Suppressor macrophage treated with lipopolysaccharide for 1 hour (primary cell): ENCODE measurements around the gene DCAF10.
"Not testable (repeated sequence)": the region's sequence is repeated elsewhere in the genome, so short reads cannot be mapped to it uniquely, and the experiment has no call there.

Experiments
- DNase-seq, 3 donors: peaks; one replicate each; pipeline ENCODE4 v3.0.0-alpha.2; 2020 to 2022

Gene DCAF10

DNA sequence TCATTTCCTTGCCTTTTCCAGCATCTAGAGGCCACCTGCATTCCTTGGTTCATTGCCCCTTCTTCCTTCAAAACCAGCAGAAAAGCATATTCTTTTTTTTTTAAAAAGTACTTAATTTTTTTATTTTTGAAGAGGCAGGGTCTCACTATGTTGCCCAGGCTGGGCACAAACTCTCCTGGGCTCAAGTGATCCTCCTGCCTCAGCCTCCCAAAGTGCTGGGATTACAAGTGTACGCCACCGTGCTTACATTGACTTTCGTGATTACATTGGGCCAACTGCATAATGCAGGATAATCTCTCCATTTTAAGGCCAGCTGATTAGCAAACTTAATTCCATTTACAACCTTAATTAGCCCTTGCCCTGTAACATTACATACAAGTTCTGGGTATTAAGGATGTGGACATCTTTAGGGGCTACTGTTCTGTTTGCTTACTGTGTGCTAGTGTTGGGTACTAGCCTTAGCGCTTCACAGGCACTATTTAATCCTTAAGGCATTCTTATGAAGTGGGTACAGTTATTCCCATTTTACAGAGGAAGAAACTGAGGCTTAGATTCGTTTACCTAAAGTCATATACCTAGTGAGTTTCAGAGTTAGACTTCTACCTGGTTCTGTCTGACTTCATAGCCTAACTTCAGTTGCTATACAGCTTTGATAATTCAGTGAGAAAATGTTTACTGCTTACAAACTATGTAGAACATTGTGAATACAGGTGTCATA lies 69.6 kb downstream of the DCAF10 start:
- DNase-seq: no peak

DNA sequence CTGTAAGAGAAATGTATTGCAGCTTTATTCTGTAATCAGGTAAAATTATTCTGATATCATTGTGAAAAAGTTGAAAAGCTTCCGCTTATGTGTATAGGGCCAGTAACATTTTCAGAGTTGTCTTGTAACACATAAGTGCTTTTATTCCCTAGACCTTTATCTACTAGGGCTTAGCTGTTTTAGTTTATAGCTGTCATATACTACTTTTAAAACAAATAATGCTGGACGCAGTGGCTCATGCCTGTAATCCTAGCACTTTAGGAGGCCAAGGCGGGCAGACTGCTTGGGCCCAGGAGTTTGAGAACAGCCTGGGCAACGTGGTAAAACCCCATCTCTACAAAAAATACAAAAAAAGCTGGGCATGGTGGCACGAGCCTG lies 70.2 kb downstream of the DCAF10 start:
- no peak for DNase-seq

GRCh38 chr9:37873955-37874354 lies 73.4 kb downstream of the DCAF10 start:
- no peak for DNase-seq

DNA sequence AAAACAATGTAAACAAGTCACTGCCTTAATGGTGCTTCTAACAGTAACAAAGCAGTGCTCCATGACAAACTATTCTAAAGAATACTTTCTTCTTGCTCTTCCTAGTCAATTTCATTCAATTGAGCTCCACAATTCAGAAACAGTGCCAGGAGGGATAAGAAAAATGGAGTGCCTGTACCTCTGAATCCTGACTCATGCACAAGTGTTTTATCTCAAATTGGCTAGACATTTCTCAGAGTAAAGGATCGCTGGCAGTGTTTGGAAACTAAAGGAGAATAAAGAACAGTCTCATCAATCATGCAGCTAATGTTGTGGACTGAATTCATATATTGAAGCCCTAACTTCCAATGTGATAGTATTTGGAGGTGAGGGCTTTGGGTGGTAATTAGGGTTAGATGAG lies 75.8 kb downstream of the DCAF10 start:
- DNase-seq: no peak

DNA sequence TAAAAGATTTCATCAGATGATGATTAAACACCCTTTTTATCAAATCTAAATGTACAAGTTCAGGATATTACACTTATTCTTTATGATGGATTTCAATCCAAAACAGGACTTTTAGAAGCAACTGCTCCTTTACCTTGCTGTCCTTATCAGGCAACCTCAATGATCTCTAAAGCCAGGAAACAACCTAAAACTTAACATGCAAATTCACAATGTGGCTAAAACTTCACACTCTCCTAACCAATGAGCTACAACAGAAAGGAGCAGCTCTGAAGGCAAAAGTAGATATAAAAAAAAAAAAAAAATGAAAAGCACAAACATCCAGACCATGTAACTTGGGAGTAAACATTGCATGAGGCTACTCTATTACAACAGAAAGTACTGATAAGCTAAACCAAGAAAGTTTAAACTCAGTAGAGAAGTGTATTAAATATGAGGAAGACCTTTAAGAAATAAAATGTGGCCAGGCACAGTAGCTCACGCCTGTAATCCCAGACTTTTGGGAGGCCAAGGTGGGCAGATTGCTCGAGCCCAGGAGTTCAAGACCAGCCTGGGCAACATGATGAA lies 80.4 kb downstream of the DCAF10 start:
- no peak for DNase-seq

DNA sequence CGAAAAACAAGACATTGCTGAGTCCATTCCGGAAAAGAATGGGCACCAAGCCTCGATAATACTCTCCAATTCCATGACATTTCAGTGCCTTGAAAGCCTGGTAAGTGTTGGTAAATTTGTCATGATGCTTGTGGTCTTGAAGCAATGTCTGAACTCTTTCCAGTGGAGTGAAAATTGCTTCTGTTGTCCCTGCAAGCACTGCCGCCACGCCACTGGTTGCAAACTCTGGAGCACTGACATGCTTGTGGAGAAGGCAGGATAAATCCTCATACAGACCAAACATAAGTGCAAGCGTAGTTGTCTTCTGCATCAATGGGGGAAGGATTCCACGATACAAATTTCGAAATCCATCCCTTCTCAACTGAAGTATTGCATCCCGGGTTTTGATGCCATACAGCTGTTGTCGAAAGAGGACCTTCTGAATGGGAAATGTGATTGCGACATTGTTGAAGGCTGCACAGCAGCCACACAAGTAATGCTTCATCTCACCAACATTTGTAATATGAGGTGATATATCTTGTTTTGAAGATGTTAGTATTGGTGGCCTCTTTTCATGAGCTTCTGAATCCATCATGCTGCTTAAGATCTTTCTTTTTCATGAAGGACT lies 87.5 kb downstream of the DCAF10 start:
- peak; percentile 38 to 48 (median 43) for DNase-seq

DNA sequence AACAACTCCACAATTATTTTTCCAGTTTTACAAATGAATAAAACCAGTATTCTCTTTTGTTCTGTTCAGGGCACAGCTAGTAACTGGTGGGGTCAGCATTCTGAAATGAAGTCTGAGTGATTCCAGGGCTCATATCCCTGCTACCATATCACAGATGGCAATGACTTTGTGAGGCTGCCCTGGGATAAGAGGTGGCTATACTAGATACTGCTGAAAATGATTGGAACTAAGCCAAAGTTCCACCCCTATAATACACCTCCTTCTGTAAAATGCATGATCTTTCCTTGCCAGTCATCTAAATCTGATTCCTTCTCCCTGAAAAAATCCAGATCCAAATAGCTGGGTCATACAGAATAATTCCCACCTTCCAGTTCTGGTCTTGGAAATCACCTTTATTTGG lies 88.9 kb downstream of the DCAF10 start:
- DNase-seq: no peak

DNA sequence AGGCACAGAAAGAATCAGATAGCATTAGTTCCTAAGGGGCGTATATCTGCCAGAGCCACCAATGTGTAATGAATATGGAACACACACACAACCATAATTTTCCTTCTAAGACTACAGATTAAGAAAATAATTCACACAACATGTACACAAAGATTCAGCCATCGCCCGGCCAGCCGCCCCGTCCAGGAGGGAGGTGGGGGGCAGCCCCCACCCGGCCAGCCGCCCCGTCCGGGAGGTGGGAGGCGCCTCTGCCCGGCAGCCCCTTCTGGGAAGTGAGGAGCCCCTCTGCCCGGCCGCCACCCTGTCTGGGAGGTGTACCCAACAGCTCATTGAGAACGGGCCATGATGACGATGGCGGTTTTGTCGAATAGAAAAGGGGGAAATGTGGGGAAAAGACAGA lies 90.4 kb downstream of the DCAF10 start:
- not testable (repeated sequence) for DNase-seq

DNA sequence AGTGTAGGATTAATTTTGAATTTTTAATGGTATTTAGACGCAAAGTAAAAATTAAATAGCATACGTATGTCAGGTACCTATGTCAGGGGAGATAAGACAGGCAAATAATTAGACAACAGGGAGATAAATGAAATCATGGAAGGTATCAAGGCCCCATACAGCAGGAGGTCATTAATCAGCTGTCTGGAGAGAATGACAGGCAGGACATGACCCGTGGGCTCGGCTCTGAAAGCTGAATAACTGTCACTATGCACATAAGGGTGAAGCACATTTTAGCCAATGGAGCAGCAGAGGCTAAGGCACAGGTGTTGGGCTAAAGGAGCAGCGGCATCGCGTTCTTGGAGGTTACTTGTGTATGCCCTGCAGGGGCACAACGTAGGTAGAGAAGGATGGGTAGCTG lies 91.5 kb downstream of the DCAF10 start:
- no peak for DNase-seq

DNA sequence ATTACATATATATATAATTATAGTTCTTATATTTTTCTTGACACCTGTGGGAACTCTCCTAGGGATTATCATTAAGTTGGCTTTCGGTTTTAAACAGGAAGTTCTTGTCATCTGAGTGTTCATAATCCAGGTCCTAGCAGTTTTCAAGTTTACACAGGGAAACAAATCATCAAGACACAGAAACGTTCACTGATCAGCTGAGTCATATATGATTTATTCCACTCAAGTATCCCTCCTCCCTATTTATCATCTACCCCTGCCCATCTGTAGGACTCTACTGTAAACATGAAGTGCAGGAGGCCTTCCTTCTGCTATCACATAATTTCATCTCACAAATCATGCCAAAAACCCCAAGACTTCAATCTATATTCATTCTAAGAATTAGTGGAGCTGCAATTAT lies 97.1 kb downstream of the DCAF10 start:
- no peak for DNase-seq

- no peak for DNase-seq
Measured at GRCh38 chr9:37899041-37899440, 98.4 kb downstream of the DCAF10 start.

DNA sequence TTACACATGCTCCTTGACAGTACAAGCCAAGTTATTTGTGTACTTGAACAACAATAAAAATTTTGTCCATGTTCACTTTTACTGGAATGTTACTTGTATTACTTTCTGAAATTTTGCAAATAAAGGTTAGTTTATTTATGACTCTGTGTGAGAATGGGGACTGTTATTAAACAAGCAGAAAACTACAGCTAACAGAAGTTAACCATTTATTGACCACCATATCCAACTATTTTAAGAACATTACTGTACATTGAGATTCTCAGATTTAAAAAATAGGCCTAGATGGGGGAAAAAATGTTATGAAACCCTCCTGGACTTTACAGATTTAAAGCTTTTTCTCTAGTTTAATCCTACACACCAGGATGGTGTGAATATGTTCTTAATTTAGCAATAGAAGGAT lies 101.5 kb downstream of the DCAF10 start:
- no peak for DNase-seq

DNA sequence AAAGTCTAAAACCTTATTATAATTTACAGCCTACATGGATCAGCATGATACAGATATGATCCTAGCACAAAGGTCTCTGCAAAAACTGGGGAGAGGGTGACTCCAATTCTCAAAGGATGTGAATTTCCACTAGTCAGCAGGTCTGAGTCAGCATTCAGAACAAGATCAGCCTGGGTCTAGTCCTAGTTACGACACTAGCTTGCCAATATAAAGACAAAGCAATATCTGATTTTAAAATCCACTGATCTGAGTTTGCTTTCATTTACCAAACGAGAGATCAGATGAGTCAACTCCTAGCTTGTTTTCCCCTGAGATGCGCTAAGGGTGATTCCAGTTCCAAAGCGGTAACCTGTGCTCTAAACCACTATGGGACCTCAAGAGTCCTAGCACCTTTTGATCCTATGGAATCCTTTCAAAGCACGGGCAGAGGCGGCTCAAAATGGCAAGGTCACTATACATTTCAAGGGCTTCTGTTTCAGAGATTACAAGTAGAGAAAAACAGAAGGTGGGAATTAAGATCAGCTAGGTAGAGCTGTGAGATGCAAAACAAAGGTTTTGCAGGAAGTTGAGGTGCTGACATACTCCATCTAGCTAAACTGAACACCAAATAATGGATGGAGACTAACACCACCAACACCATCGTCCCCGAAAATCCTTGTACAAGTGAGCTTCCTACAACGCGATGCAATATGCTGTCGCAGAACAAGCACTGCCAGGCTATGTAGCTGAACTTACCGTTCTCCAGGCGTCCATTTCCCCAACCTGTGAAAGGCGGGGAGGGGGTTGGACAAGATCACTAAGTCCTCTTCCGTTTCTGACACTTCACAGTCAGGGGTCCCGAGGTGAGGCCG lies 102.4 kb downstream of the DCAF10 start:
- peak; percentile 41 to 61 (median 55) for DNase-seq

DNA sequence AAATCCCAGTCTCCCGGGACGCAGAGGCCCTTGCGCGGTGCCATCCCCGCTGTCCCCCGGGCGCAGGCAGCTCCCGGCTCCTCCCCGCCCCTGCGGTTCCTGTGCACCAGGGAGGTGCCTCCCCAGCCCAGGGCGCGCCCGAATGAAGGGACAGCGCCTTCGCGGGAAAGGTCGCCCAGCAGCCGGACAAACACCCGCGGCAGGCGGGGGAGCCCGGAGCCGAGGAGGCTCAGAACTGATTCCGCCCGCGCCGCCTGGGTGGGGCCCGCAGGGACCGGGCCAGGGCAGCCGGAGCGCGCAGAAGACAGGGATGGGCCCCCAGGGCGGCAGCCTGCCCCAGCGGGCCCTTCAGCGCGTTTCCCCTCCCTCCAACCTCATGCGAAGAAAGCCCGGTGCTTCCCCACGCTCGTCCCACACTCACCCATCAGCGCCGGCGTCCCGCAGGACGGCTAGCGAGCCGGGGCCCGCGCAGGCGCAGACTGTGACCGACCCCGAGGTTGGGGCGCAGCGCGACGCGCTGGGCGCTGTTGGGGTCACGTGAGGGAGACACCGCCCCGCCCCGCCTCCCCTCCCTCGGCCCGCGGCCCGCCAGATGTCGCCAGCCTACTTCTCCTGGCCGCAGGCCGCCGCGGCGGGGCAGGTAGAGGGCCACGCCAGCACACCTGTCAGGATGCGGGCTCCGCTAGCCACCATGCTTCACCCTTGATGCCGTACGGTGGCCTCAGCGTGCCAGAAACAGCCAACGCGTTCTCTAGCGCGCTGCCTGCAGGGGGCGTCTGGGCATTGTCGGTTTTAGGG lies 103.2 kb downstream of the DCAF10 start, which contains the start of gene SLC25A51:
SLC25A51 (minus strand) TSS at position 481 of the 798 bp plus-strand sequence. CDS start 15,577 bp downstream, outside the sequence.
- DNase-seq: peak; percentile 95 to 98 (median 96)

- DNase-seq: peak in 1 of 3 donors; percentile 16
Measured at GRCh38 chr9:37904445-37905130, 104.0 kb downstream of the DCAF10 start.

- DNase-seq: no peak
Measured at GRCh38 chr9:37905131-37905505, 104.5 kb downstream of the DCAF10 start.

DNA sequence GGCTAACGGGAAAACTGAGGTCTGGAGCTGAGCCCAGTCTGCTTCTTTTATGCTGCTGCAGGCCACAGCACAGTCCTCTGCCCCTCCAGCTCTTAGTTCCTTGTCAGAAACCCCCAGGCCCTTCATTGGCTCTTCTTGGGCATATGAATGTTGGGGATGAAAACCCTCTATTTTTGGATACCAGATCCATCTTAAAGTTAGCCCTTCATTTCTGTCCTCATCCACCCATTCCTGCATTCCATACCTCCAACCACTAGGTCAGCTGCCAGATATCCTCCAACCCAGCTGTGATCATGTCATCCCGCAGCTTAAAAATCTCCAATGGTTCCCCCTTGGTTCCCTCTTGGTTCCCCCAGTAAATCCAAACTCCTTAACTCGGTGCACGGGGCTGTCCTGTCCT lies 105.2 kb downstream of the DCAF10 start:
- no peak for DNase-seq

- DNase-seq: no peak
Measured at GRCh38 chr9:37906312-37907239, 106.0 kb downstream of the DCAF10 start.

DNA sequence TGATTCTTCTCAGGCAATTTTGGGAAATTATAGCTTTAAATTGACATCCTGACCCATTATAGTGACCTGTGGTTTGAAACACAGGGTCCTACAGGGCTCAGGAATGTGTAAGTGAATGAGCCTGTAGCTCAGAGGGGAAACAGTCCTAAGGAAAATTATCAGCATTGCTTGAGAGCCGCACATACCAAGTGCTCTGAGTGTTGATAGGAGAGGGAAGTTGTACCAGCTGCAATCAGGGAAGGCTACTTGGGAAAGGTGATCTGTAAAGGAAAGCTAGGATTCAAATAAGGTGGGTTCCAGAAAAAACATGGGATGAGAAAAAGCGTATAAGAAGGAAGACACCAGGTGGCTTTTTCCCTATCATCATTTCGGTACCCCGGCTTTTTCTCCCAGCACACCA lies 107.7 kb downstream of the DCAF10 start:
- DNase-seq: no peak

DNA sequence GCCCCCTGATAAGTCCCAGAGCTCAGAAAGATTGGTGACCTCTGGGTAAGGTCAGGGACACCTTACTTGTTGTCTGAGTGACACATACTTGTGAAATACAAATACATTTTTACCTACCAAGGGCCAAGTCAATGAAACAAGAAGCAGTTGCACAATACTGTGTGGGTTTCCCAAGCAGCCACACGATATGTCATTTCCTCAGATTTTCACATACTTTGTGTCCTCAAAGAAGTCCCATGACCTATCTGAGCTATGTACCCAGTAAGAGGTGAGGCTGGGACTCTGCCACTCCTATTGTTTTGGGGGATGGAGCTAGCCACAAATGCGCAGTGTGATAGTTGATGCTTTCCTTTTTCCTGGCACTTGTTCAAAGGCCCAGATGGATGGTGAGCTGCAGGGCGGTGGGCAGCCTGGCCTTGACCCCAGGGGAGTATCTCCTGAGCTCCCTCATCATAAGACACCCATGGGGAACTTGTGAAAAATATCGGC lies 108.1 kb downstream of the DCAF10 start:
- peak; percentile 78 to 92 (median 91) for DNase-seq

GRCh38 chr9:37909326-37909725 lies 108.7 kb downstream of the DCAF10 start:
- DNase-seq: no peak
